ENCODE measurements around the gene IDUA. TPM values are rescaled to one million over a fixed set of nuclear protein-coding genes. Genes with fewer than 3 reads are reported as not detected.

The IDUA gene
- total RNA-seq, 1 experiment from 2014 or later, result 35.0 TPM

- intact Hi-C loops (cut with micrococcal nuclease), result no loop called here
- H3K27me3 Mint-ChIP-seq (ENCODE audit: insufficient read depth, unreplicated experiment), result no peaks in the 10 kb centered on the region
- H3K36me3 Mint-ChIP-seq (ENCODE audit: insufficient read depth, unreplicated experiment), result no peaks in the 10 kb centered on the region
- no peak for DNase-seq (ENCODE audit: unreplicated experiment)
- no peak overlapping the region for H3K27ac Mint-ChIP-seq (ENCODE audit: low read depth, unreplicated experiment)
- no peaks in the 10 kb centered on the region for H3K9me3 Mint-ChIP-seq (ENCODE audit: unreplicated experiment)
- no peaks in the 10 kb centered on the region for H3K4me1 Mint-ChIP-seq (ENCODE audit: insufficient read depth, unreplicated experiment)
- ChIA-PET CTCF (interaction anchor here (0.5 kb wide), 1 partner anchor 76 kb away, joined by 3 read pairs; no protein-coding TSS in a partner anchor), POLR2A (interaction anchor here (0.6 kb wide), 1 partner anchor 170 kb away, joined by 3 read pairs; no protein-coding TSS in a partner anchor)
- BruUV-seq (replicated peaks), result no TSS peak
- H3K4me3 Mint-ChIP-seq (ENCODE audit: unreplicated experiment), result no peak overlapping the region
- TF ChIP-seq, protein P1, sequence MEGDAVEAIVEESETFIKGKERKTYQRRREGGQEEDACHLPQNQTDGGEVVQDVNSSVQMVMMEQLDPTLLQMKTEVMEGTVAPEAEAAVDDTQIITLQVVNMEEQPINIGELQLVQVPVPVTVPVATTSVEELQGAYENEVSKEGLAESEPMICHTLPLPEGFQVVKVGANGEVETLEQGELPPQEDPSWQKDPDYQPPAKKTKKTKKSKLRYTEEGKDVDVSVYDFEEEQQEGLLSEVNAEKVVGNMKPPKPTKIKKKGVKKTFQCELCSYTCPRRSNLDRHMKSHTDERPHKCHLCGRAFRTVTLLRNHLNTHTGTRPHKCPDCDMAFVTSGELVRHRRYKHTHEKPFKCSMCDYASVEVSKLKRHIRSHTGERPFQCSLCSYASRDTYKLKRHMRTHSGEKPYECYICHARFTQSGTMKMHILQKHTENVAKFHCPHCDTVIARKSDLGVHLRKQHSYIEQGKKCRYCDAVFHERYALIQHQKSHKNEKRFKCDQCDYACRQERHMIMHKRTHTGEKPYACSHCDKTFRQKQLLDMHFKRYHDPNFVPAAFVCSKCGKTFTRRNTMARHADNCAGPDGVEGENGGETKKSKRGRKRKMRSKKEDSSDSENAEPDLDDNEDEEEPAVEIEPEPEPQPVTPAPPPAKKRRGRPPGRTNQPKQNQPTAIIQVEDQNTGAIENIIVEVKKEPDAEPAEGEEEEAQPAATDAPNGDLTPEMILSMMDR (IDR thresholded peaks at IDR 0.05; ENCODE audit: unreplicated experiment), result no peak
Measured at GRCh38 chr4:990746-991367, 4.0 kb downstream of the IDUA start.

DNA sequence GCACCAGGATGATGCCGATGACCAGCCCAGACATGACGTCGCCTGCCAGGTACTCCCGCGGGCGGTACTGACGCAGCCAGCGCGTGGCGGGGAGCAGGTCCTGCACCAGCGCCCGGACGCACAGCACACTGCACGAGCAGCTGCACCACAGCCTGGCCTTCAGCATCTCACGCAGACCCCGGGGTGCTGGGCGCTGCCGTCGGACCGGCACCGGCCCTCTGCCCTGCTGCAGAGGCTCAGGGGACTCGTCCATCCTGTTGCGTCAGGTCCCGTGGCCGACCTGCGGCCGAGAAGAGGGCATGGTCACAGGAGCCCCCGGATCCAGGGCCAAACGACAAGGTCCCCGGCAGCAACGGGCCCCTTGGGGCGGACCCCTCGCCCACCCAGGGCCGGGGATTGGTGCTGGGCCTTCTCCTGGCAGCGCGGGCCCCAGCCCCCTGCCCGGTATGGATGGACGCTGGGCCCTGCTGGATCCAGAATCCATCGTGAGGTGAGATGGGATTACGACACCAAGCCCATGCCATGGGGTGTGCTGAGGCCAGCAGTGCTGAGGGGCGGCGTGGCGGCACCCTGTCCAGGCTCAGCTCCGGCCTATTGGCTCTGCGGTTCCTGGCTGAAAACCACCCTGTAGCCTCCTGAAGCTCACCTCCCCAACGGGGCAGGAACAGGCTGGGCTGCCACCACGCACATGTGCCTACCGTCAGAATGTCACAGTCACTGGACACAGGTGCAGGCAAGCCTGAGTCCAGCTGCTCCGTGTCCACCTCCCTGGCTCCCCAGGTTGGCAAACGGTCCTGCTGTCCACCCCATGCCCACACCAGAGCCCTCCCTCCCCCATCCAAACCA, 4.8 kb downstream of the IDUA start:
- POLR2A ChIA-PET, result no interaction called here
- intact Hi-C loops (cut with micrococcal nuclease), result no loop called here
- H3K4me1 Mint-ChIP-seq (ENCODE audit: insufficient read depth, unreplicated experiment), result no peaks in the 10 kb centered on the region
- H3K36me3 Mint-ChIP-seq (ENCODE audit: insufficient read depth, unreplicated experiment), result peaks cover 2% of the 10 kb centered on the region
- no peak overlapping the region for H3K4me3 Mint-ChIP-seq (ENCODE audit: unreplicated experiment)
- H3K27ac Mint-ChIP-seq (ENCODE audit: low read depth, unreplicated experiment), result no peak overlapping the region
- CTCF ChIA-PET, result interaction anchor here (0.5 kb wide), 1 partner anchor 77 kb away, joined by 3 read pairs; no protein-coding TSS in a partner anchor
- H3K27me3 Mint-ChIP-seq (ENCODE audit: insufficient read depth, unreplicated experiment), result no peaks in the 10 kb centered on the region
- no peaks in the 10 kb centered on the region for H3K9me3 Mint-ChIP-seq (ENCODE audit: unreplicated experiment)
- TF ChIP-seq, protein P1 (IDR thresholded peaks at IDR 0.05; ENCODE audit: unreplicated experiment), result no peak
- BruUV-seq (replicated peaks), result no TSS peak
- DNase-seq (ENCODE audit: unreplicated experiment), result no peak

DNA sequence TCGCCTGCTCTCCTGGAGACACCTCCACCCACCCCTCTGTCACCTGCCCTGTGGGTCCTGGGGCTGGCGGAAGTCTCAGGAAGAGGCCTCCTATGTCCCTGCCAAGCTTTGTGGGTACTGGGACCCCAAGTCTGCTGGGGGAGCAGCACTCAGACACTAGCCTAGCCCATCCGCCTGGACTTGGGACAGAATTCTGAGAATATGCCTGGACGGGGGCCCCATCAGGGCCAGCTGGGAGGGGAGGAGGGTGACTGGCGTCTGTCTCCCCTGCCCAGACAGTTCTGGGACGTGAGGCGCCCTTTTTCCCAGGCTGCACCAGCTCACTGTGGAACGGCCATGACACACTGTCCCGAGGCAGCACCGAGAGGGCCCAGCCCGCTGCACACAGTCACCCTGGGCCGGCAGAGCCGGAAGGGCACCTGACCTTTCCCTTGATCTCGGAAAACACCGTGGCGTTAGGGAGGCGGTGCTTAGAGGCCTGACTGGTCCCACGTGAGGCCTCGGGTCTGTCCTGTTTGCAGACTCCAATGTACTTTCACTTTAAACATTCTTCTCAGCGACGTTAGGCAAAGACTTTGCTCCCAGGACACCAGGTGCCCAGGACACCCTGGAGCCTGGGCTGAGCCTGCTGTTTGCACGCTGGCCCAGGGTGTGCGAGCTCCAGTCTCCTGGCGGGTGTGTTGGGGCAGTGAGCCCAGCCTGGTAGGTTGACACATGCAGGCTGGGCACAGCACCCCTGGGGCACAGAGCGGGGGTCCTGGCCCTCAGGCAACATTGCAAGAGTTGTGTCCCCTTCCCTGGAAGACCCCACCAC, 5.7 kb downstream of the IDUA start:
- BruUV-seq (replicated peaks), result no TSS peak
- ChIA-PET CTCF (no interaction called here), POLR2A (no interaction called here)
- TF ChIP-seq, protein P1 (IDR thresholded peaks at IDR 0.05; ENCODE audit: unreplicated experiment), result no peak
- H3K27ac Mint-ChIP-seq (ENCODE audit: low read depth, unreplicated experiment), result no peak overlapping the region
- no peaks in the 10 kb centered on the region for H3K27me3 Mint-ChIP-seq (ENCODE audit: insufficient read depth, unreplicated experiment)
- no peak for DNase-seq (ENCODE audit: unreplicated experiment)
- intact Hi-C loops (cut with micrococcal nuclease), result no loop called here
- H3K9me3 Mint-ChIP-seq (ENCODE audit: unreplicated experiment), result no peaks in the 10 kb centered on the region
- H3K4me1 Mint-ChIP-seq (ENCODE audit: insufficient read depth, unreplicated experiment), result no peaks in the 10 kb centered on the region
- no peak overlapping the region for H3K4me3 Mint-ChIP-seq (ENCODE audit: unreplicated experiment)
- peaks cover 4% of the 10 kb centered on the region for H3K36me3 Mint-ChIP-seq (ENCODE audit: insufficient read depth, unreplicated experiment)

Measured in MCF 10A (cell line).